Activated gamma-delta T cell treated with anti-CD3 and anti-CD28 coated beads, Interleukin-2, amount 50 U/mL, for 16 hours (primary cell): ENCODE results near the gene EGFR.

Experiments used
- DNase-seq: peaks from one replicate; pipeline ENCODE4 v3.0.0-alpha.2; 2020; ENCODE audit warnings: low read depth

The EGFR gene

DNA sequence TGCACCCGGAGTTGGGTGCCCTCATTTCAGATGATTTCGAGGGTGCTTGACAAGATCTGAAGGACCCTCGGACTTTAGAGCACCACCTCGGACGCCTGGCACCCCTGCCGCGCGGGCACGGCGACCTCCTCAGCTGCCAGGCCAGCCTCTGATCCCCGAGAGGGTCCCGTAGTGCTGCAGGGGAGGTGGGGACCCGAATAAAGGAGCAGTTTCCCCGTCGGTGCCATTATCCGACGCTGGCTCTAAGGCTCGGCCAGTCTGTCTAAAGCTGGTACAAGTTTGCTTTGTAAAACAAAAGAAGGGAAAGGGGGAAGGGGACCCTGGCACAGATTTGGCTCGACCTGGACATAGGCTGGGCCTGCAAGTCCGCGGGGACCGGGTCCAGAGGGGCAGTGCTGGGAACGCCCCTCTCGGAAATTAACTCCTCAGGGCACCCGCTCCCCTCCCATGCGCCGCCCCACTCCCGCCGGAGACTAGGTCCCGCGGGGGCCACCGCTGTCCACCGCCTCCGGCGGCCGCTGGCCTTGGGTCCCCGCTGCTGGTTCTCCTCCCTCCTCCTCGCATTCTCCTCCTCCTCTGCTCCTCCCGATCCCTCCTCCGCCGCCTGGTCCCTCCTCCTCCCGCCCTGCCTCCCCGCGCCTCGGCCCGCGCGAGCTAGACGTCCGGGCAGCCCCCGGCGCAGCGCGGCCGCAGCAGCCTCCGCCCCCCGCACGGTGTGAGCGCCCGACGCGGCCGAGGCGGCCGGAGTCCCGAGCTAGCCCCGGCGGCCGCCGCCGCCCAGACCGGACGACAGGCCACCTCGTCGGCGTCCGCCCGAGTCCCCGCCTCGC is at the start of gene EGFR:
Gene EGFR, plus strand, starts transcription at position 657 of the 830 bp plus-strand sequence. CDS start 261 bp downstream, outside the sequence.
- no peak for DNase-seq

DNA sequence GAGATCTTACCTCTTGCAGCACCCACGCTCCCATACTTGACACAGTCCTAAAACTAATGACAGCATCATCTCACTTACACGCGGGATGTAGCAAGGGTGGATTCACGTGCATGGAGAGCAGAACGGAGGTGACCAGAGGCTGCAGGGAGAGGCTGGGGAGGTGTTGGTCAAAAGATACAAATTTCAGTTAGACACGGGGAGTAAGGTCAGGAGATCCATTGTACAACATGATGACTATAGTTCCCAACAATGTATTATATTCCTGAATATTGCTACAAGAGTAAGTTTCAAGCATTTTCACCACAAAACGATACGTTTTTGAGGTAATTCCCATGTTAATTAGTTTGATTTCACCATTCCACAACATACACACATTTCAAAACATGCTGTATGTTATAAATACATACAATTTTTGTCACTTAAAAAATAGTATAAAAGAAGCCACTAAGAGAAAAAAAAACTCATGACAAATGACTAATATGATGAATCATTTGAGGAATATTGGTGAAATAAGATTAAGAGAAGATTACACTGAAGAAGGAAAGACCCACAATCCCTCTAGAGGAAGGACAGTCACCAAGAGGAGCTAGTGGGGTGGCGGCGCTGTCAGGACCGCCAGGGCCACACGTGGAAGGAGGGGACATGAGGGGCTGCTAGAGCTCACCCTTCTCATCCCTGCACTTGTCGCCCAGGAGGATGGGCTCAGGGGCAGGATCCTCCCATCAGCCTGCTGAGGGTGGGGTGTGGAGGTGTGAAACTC is 49.4 kb upstream of the EGFR start:
- DNase-seq: no peak

DNA sequence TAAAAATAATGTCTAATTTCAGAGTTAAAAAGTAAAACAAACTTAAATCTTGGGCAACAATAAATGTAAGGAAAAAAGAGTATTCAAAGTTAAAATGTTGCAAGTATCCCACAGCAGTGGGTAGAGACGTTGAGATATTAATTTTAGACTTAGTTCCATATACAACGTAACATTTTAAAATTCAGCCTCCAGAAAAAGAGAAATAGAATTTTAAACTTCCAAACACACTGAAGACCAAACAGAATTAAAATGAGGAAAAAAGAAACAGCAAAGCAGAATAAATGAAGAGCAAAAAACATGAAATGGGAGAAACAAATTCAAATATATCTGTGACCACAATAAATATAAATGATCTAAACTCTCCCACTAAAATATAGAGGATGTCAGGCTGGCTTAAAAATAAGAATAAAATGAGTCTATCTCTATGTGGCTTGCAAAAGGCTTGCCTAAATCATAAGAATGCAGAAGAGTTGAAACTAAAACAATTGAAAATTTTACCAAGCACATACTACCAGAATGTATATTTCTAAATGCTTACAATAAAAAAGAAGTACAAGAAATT is 46.0 kb upstream of the EGFR start:
- no peak for DNase-seq

DNA sequence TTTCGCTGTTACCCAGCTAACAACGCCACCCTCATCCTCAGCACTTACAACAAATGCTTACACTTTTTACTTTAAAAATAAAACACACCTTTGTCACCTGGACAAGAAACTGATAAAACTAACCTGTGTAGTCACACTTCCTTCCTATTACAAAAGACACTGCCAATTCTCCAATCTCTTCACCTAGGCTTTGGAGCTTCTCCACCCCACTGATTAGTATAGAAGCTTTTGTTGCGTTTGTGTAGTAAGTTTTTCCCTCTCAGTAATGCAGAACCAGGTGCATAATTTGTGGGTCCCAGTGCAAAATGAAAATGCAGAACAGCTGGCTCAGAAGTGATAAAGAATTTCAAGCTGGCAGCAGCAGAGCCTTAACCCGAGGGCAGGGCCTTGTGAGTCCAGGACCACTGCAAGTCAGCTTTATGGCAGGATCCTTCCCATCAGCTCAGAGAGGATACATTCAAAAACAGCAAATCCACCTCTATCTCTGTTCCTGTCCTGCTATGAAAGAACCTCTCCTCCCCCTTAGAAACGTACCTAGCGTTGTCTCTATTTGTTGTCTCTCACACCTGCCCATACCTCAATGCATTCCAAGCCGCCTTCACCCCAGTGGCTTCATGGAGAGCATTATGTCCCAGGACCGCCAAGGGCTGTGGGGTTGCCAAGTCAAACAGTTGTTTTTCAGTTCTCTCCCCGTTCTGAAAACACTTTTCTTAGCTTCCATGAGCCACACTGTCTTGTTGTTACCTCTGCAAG is 40.3 kb upstream of the EGFR start:
- DNase-seq: no peak

DNA sequence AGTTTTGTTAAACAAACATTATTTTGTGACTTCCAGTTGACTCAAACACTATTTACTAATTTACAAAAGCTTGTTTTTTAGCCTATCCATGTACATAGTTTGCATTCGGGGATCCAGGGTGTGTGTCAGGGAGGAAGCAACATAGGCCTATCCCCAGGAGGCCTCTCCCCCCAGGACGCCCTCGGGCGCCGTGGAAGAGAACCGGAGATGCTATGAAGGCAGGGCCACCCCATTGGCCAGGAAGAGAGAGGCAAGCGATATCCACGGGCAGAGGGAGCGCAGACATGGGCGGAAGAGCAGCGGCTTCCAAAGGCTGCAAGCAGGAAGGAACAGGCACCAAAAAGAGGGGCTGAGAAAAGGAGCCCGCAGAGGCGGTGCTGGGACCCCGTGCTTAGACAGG is 38.3 kb upstream of the EGFR start:
- DNase-seq: no peak

DNA sequence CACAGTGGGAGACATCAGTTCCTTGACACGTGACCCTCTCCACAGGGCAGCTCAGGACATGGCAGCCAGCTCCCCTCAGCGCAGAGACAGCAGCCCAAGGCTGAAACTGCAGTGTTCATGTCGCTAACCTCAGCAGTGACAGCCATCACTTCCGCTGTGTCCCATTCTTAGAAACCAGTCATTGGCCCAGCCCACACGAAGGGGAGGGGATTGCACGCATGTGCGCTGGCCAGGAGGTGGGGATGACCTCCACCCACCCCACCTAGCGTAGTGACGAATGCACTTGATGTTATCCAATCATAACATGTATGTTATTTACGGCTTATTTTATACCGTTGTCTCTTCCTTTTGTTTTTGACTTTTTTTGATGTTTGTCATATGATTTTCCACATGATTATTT is 36.9 kb upstream of the EGFR start:
- no peak for DNase-seq

DNA sequence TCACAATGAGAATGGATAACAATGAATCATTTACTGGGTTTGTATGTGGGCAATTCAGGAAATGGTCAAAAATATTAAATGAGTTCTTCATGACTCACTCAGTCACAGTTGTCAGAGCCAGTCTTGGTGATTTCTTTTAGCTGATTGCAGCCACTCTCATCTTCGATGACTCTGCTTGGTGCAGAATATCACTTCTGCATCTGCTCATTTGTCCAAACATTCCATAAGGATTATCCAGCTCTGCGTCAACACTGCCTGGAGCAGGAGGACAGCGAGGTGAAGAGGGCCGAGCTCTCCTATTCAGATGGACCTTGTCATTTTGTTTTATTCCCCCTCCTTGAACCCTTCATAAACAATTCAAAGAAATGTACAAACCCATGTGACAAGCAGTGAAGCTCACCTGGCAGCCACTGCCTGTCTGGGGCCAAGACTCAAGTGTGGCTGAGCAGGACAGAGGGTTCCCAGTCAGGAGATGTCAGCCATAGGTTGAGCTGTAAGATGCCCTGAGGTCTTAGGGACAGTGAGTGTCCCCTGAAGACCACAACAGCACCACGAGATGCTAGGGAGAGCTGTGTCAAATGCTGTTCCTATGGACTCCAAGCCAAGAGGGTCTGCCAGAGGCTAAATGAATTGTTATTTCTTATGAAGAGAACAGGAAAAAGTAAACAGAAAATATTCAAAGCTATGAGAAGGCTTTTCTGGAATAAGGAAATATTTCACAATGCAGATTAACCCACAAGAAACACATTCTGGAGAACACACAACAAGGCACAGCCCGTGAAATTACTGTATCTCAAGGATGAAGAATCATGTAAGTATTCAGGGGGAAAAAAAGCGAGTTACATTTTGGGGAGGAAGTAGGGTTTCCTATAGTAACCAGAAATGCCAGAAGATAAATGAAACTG is 33.1 kb upstream of the EGFR start:
- DNase-seq: no peak

DNA sequence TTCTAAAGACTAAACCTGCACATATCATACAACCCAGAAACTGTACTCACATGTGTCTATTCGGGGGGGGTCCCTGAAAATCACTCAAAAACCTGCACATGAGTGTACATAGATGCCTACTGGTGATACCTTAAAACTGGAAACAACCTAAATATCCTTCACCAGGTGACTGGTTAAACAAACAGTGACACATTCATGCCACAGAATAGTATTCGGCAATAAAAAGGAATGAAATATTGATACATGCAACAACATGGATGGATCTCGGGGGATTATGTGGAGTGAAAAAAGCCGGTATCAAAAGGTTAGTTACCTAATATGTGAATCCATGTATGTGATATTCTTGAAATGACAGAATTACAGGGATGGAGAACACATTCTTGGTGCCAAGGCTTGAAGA is 32.1 kb upstream of the EGFR start:
- no peak for DNase-seq

DNA sequence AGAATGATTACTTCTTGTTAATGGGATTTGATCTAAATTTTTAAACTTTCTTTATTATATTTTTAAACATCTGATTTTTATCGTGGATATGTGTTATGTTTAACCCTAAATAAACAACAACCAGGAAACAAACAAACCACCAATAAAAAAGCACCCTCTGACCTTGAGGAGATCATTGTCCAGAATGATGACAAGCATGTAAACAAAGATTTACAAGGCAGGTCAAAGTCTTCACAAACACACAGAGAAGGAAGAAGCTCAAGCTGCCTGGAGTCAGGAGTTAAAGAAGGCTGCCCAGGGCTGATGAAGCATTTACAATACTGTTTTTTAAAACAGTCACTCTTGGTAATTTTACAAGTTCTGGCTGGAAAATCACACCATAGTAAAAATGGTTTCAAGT is 31.0 kb upstream of the EGFR start:
- DNase-seq: no peak

DNA sequence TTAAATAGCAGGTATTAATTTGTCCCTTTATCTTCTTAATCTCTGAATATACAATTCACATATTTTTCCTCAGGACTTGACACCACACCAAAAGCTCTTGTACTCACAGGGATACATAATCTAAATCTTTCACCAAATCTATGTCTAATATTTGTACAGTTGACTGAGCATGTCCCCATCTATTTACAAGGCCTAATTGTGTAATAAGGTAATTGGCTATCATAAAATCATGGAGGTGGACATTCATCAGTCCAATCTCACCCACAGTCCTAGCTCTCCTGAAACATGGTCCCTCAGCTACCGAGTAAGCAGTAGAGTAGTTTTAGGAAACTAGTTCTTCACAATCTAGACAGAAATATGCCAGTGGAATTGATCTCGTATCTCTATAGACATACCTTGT is 30.3 kb upstream of the EGFR start:
- no peak for DNase-seq

DNA sequence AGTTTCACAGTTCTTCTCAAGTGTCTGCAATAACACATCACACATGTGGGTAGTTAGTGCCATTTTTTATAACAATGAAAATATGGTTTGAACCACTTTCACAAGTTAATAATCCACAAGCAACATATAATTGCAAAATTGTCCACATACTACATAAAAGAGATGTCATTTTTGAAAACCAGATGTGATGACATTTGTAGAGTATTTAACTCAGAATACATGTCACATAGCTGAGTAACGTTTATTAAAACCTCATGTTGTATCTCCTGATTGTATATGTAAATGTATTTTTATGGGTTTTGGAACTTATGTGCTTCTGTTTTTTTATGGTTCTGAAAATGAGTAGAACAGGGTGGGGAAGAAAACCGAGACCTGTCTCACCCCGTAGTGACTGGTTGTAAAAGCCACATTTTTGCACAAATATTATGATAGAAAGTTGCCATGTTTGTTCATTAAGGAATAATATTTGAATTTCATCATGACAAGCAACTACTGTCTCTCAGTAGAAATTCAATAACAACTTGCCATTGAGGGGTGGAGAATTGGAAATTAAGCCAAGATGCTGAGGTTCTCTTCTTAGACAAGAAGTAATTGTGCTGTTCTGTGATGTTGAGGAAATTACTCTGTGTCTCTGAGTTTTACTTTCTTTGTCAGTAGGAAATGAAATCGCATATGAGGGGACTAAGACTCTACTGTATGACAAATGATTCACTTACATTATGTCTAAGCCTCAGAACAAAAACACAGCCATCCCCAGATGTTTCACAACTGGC is 29.2 kb upstream of the EGFR start:
- DNase-seq: no peak

DNA sequence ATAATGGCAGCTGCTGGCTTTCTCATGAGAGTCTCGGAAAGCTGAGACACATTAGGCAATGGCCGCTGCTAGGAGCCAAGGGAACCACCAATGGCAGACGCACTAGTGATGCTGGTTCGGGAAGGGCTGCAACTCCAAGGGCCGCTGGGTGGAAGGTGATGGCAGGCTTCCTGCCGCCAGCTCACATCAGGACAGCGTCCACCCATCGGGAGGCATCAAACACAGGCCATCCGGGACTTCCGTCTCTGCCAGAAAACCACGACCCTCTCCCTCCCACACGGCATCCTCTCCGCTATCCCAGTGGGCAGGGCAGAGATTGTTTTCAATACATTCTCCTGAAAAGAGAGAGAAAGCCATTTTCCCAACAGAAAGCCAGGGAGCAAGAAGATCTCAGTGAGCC is 27.5 kb upstream of the EGFR start:
- no peak for DNase-seq

DNA sequence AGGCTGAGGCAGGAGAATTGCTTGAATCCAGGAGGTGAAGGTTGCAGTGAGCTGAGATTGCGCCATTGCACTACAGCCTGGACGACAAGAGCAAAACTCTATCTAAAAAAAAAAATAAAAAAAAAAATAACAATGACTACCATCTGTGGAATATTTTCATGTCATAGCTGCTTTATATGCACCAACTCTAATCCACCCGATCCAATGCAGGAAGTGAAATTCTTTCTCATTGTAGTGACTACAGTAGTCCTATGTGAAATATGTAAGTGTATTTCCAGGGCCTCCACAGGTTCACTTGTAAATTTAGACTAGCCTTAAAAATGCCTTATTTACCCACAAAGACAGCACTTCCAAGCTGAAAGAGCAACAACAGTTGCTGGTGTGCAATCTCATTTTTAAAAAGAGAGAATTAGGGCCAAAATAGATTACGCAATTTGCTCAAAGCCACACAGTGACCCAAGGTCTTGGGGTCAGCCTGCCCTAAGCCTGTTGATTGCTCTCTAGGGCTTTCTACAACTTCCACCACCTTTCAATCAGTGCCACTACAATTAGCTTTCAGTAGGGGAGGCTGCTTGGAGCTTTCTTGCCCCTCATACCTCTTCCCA is 25.8 kb upstream of the EGFR start:
- DNase-seq: no peak

DNA sequence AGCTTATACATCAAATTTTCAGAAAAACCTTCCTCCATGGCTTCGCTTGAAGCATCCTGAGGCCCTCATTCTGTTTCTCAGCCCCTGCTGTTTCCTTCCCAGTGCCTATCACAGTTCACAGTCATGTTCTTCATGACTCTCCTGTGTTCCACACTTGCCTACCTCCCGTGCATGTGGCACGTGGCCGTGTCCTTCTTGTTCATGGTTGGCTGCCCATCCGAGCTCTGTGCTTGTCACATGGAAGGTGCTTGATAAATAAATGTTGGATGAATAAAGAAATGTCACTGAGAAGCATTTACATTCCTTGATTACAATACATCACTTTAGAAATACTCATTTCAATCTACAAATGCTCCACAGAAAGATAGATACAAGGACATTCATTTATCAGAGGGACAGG is 23.7 kb upstream of the EGFR start:
- no peak for DNase-seq

DNA sequence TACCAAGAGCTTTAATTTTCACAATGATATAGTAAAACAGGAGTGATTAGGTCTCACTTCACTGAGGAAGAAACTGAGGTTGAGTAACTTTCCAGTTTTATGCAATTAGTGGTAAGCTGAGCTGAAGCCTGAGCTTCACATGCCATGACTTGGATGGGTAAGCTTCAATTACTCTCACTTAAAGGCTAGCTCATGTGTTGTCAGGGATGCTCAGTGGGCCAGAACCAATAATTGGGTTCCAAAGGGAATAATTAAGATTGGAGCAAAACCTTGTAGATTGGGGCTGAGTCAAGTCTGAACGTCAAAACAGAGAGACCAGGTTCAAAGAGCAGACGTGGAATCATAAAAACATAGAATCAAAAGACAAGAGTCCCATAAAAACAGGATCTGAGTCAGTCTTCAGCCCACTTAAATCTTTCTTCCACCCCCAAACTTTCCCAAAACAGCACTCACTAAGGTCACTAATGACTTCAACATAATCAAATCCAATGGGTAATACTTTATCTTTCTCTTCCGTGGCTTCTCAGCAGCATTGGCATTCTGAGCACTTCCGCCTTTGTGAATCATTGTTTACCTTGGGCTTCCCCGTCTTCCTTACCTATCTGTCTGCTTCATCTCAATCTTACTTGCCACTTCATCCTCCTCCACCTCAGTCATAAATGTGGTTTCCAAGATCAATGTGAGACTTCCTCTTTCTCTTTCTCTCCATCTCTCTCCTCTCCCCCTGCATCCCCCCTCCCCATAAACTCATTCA is 23.0 kb upstream of the EGFR start:
- DNase-seq: no peak

DNA sequence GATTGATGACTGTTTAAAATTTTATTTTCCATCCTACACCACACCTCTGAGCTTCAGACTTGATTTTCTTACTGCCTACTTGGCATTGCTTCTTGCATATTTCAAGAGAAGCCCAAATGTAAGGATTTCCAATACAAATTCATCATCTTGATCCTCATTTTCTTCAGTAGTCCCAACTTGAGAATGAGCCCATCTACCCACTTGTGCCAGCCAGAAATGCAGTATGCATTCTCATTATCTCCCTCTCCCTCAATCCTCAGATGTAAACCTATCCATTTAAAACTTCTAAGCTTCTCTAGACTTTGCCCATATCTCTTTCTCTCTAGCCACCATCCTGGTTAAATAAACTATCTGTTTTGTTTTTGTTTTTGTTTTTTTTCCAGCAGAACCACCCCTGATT is 22.4 kb upstream of the EGFR start:
- DNase-seq: no peak

DNA sequence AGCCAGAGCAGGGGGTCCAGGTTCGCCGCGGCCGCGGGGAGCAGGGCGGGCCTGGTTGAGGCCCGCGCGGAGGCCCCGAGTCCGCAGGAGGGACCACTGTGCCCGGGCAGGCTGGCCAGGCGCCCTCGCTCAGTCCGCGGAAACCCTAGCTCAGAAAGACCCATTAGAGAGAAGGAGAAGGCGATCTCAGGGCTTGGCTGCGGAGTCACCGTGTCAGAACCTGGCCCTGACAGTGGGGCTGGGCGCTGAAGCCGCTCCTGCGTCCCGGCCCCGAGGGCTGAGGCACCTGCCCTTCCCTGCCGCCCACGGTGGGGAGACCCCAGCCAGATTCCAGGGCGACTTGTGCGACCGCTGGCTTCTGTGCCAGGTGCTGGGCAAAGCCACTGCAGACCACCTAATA is 14.2 kb upstream of the EGFR start:
- no peak for DNase-seq

DNA sequence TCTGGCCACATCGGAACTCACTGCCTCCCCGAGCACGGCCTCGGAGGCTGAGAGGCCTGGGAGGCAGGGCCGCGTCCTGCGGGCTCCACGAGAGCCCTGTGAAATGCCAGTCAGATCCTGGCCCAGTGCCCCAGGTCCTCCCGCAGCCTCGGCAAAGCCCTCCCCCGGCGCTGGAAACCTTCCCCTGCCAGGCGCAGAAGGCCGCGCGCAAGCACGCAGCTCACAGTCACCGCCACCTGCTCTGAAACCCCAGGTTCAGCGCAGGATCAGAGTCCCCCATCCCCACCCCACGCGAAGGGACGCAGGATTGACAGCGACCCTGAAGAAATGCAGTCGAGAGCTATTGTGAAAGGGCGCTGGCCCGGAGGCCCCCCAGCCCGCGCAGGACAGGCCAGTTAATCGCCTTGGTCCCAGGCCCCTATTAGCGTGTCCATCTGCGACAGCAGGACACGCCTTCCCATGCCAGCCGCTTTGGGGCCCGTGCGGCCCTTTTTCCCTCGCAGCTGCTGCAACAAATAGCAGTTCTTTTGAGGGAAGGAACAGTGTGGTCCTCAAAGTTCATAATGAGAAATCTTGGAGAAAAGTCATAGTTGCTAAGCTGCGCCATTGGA is 13.5 kb upstream of the EGFR start:
- no peak for DNase-seq

DNA sequence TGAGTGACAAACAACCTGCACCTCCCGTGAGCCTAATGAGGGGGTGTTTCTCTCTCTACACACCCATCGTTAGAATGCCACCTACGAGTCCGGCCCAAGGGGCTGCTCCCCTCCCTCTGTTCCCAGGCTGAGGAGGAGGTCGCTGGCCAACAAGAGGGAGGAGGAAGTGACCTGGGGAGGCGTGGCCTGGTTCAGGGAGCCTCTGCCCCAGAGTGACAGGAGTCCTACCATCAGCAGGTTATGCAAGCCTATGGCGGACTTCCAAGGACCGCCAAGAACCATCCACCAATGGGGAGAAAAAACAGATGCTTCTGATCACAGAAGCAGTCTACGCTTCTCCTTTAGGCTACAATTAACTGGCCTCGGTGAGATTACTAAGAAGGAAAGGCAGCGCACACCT is 12.3 kb upstream of the EGFR start:
- DNase-seq: no peak
